Heart right ventricle (tissue), 16 donors: ENCODE measurements around the gene RASA1. TPM values are rescaled to one million over a fixed set of nuclear protein-coding genes. Genes with fewer than 3 reads are reported as not detected.

Experiments used
- ATAC-seq, 8 donors: fragments of 200-7000 bp; cut with Tn5 transposase; one replicate each; pipeline ENCODE4 v1.9.1; 2020; ENCODE audit warnings: mild to moderate bottlenecking in 8 of 8, moderate library complexity in 8 of 8, moderate number of reproducible peaks in 1 of 8
- DNase-seq, 2 donors: peaks; one replicate each; pipeline ENCODE4 v3.0.0-alpha.2; 2020
- H3K27ac ChIP-seq, 10 donors: fragments of 200-600 bp; sonication (generic) in 2 of 10; one replicate each; pipeline versions ENCODE4 v1.5.0 to v1.8.0; 2020 to 2022; ENCODE audit warnings: mild to moderate bottlenecking in 3 of 10
- H3K27me3 ChIP-seq, 7 donors: fragments of 200-600 bp; one replicate each; pipeline ENCODE4 v1.8.0; 2021 to 2022; ENCODE audit warnings: mild to moderate bottlenecking in 2 of 7
- H3K36me3 ChIP-seq, 9 donors: fragments of 200-600 bp; sonication (generic) in 1 of 9; one replicate each; pipeline versions ENCODE4 v1.5.0 to v1.8.0; 2020 to 2022; ENCODE audit warnings: mild to moderate bottlenecking in 2 of 9
- H3K4me1 ChIP-seq, 9 donors: fragments of 200-600 bp; sonication (generic) in 1 of 9; one replicate each; pipeline versions ENCODE4 v1.5.0 to v1.8.0; 2020 to 2022; ENCODE audit warnings: mild to moderate bottlenecking in 4 of 9
- H3K4me3 ChIP-seq, 10 donors: fragments of 200-600 bp; sonication (generic) in 2 of 10; one replicate each; pipeline versions ENCODE4 v1.5.0 to v1.8.0; 2020 to 2022; ENCODE audit warnings: mild to moderate bottlenecking in 7 of 10, moderate library complexity in 2 of 10
- H3K9me3 ChIP-seq, 11 donors: fragments of 200-600 bp in 10 of 11; sonication (generic) in 2 of 11; one replicate each; pipeline versions ENCODE4 v1.5.0 to v1.8.0; 2013 to 2022; ENCODE audit warnings: mild to moderate bottlenecking in 2 of 11, control low read depth in 1 of 11, moderate library complexity in 1 of 11
- WGBS, 2 donors: extraction: QIAGEN DNeasy Blood & Tissue Kit; methylation state at CpG; one replicate each; pipeline ENCODE4 v1.1.7; 2013; ENCODE audit warnings: inconsistent platforms in 1 of 2; 5-methylcytosine and 5-hydroxymethylcytosine counted together
- intact Hi-C, 10 donors: fragments of 100-400 bp; cut with DNase I; formaldehyde crosslinking; loops; one replicate each; pipeline versions ENCODE4 v1.11.1 to v1.14.2; 2022
- polyA plus RNA-seq, 2 donors: library from polyadenylated mRNA; stranded (reverse); fragments of 200-250 nt; gene quantifications; one replicate each; pipeline ENCODE4 v1.2.3, GENCODE V29; 2013
- total RNA-seq, 10 donors: library from RNA; stranded (reverse); fragmentation: NEBNext Ultra II Directional in 3 of 10; extraction: Animal tissue kit (Norgen Biotek cat#: 25700) in 3 of 10; gene quantifications; one replicate each; pipeline versions ENCODE4 v1.2.1 to v1.2.4, GENCODE V29; 2021 to 2023
- TF ChIP-seq, protein P1 (sequence below), 9 donors: fragments of 200-600 bp; sonication (generic) in 2 of 9; IDR thresholded peaks; one replicate each; pipeline versions ENCODE4 v1.5.0 to v1.8.0; 2021 to 2022; ENCODE audit warnings: antibody characterized with exemption in 9 of 9, mild to moderate bottlenecking in 5 of 9, moderate library complexity in 1 of 9
- donor health status: Arrhythmogenic right ventricular cardiomyopathy.
- donor health status: ischemic (EF 13 %, LVEDD 7.1; RV severe dilation, severe dysfunction).
- donor health status: healthy with polysubstance abuse.
- donor health status: DM: no; HTN: yes; CAD: no.
- donor health status: DM: no; HTN: no; CAD: no.
- donor health status: ischemic (EF 25% LVEDD 6.9; RV normal size, moderate dysfunction).
- donor health status: ischemic (EF 25% LVEDD 5.7; RV mildly dilated, moderate dysfunction).
- donor health status: healthy.
- donor health status: DM: yes; HTN: yes; CAD: no.
- donor health status: Ischemic cardiomyopathy.
- donor health status: ischemic (EF 35%, LVEDD 5.7; RV mildly dilated, moderate dysfunction).
- donor health status: nonischemic (EF 11% LVEDD 7.7; RV severe dilation, severe dysfunction).
- donor health status: DM: yes; HTN: yes; CAD: no.
- donor health status: PGD.
- donor health status: ischemic (EF 29% LVEDD 5.4; RV normal size, mild dysfunction).
- donor health status: nonischemic (EF 23%, LVEDD 6.1; RV moderate dilation, normal function).

The RASA1 gene
- total and polyA plus RNA-seq, 12 donors: 6.5 to 21.0 (median 17.7) TPM

- peaks cover 0 to 100% (median 48%) of the 10 kb centered on the region in 9 donors for H3K36me3 ChIP-seq
- no peaks in the 10 kb centered on the region for H3K9me3 ChIP-seq
- no peak overlapping the region for H3K4me3 ChIP-seq
- no peaks in the 10 kb centered on the region for H3K27me3 ChIP-seq
- no peak for ATAC-seq
- no peak for DNase-seq
- no peak overlapping the region for H3K27ac ChIP-seq
- peaks cover 0 to 24% (median 12%) of the 10 kb centered on the region in 9 donors for H3K4me1 ChIP-seq
- WGBS, 2 donors: 94 to 96% methylated on average over 14 of the region's 14 CpGs
- intact Hi-C loops: loop anchor here in 6 of 10 donors (10.0 kb wide), 2 partner anchors 125 to 315 kb away; partner anchors contain the start of gene RASA1 (in 6 of the 6)
- TF ChIP-seq, protein P1, sequence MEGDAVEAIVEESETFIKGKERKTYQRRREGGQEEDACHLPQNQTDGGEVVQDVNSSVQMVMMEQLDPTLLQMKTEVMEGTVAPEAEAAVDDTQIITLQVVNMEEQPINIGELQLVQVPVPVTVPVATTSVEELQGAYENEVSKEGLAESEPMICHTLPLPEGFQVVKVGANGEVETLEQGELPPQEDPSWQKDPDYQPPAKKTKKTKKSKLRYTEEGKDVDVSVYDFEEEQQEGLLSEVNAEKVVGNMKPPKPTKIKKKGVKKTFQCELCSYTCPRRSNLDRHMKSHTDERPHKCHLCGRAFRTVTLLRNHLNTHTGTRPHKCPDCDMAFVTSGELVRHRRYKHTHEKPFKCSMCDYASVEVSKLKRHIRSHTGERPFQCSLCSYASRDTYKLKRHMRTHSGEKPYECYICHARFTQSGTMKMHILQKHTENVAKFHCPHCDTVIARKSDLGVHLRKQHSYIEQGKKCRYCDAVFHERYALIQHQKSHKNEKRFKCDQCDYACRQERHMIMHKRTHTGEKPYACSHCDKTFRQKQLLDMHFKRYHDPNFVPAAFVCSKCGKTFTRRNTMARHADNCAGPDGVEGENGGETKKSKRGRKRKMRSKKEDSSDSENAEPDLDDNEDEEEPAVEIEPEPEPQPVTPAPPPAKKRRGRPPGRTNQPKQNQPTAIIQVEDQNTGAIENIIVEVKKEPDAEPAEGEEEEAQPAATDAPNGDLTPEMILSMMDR (IDR thresholded peaks at IDR 0.05): no peak
These were observed 121.8 kb downstream of the RASA1 start for GRCh38 chr5:87389296-87390034.

- no peak for DNase-seq
- peaks cover 0 to 100% (median 48%) of the 10 kb centered on the region in 9 donors for H3K36me3 ChIP-seq
- WGBS, 2 donors: 96% methylated on average over 3 of the region's 3 CpGs
- H3K27ac ChIP-seq: no peak overlapping the region
- ATAC-seq: no peak
- H3K4me3 ChIP-seq: no peak overlapping the region
- peaks cover 0 to 29% (median 12%) of the 10 kb centered on the region in 9 donors for H3K4me1 ChIP-seq
- no peaks in the 10 kb centered on the region for H3K27me3 ChIP-seq
- TF ChIP-seq, protein P1 (IDR thresholded peaks at IDR 0.05): no peak
- intact Hi-C loops: loop anchor here in 5 of 10 donors (10.0 kb wide), 2 partner anchors 125 to 315 kb away; partner anchors contain the start of gene RASA1 (in 3 of the 5)
- H3K9me3 ChIP-seq: no peaks in the 10 kb centered on the region
These were observed 122.4 kb downstream of the RASA1 start for GRCh38 chr5:87390075-87390474.

- Histone ChIP-seq H3K36me3 (peaks cover 0 to 100% (median 48%) of the 10 kb centered on the region in 9 donors), H3K4me1 (peaks cover 0 to 29% (median 12%) of the 10 kb centered on the region in 9 donors), H3K27me3 (no peaks in the 10 kb centered on the region), H3K27ac (no peak overlapping the region), H3K4me3 (no peak overlapping the region), H3K9me3 (no peaks in the 10 kb centered on the region)
- WGBS, 2 donors: 84 to 90% methylated on average over 5 of the region's 5 CpGs
- intact Hi-C loops: loop anchor here in 5 of 10 donors (10.0 kb wide), 2 partner anchors 126 to 316 kb away; partner anchors contain the start of gene RASA1 (in 3 of the 5)
- no peak for DNase-seq
- TF ChIP-seq, protein P1 (IDR thresholded peaks at IDR 0.05): no peak
- no peak for ATAC-seq
These were observed 123.0 kb downstream of the RASA1 start for GRCh38 chr5:87390576-87391199.

DNA sequence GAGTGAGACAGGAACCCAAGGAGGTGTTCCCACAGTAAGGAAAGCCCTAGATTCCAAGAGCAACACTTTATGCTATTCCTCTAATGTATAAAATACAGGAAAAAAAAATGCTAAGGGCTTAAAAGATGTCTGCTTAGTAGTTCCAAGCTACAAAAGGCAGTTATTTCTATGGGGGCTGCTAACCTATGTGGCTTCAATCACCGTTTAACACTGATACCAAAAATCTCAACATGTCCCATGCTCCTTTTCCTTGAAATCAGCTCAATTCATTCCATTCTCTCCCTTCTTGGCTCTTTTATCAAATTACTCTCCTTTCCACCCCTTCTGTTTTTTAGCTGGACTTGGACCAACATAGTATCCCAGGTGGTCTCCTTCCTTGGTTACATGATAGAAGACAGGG is 124.5 kb downstream of the RASA1 start:
- Histone ChIP-seq H3K36me3 (peaks cover 0 to 100% (median 58%) of the 10 kb centered on the region in 9 donors), H3K27ac (no peak overlapping the region), H3K4me1 (peaks cover 0 to 29% (median 12%) of the 10 kb centered on the region in 9 donors), H3K27me3 (no peaks in the 10 kb centered on the region), H3K9me3 (no peaks in the 10 kb centered on the region), H3K4me3 (no peak overlapping the region)
- no peak for ATAC-seq
- TF ChIP-seq, protein P1 (IDR thresholded peaks at IDR 0.05): no peak
- DNase-seq: no peak
- intact Hi-C loops: loop anchor here in 5 of 10 donors (10.0 kb wide), 2 partner anchors 127 to 317 kb away; partner anchors contain the start of gene RASA1 (in 3 of the 5)
- WGBS, 2 donors: 89% methylated on average over 1 of the region's 1 CpG
